GM12878 (cell line): ENCODE results near the gene TOPAZ1. TPM values are rescaled to one million over a fixed set of nuclear protein-coding genes. Genes with fewer than 3 reads are reported as not detected.

Source experiments
- ATAC-seq: fragments of 200-7000 bp; cut with Tn5 transposase; 3 replicates; pipeline ENCODE4 v1.9.1; 2020; ENCODE audit warnings: mild to moderate bottlenecking, moderate library complexity
- BruUV-seq: library from RNA; stranded (reverse); fragments of 400-500 nt; replicated peaks from 2 replicates; lab custom pipeline; 2021; lab: Mats Ljungman, UMichigan
- CTCF ChIA-PET: fragments of 300-600 bp; sonication (Branson Sonifier 250); formaldehyde crosslinking; extraction: SDS; loops from one replicate; lab custom pipeline; 2021; ENCODE audit warnings: inconsistent platforms; lab: Yijun Ruan, JAX
- POLR2A ChIA-PET: fragments of 350-600 bp; formaldehyde crosslinking; extraction: SDS; loops from one replicate; lab custom pipeline; 2021; ENCODE audit warnings: inconsistent platforms; lab: Charles Lee
- RAD21 ChIA-PET: fragments of 300-600 bp; sonication (Branson Sonifier 250); formaldehyde crosslinking; loops from one replicate; lab custom pipeline; 2023; ENCODE audit warnings: antibody characterized with exemption; ENCODE audit not compliant: unreplicated experiment; lab: Charles Lee
- SMC1A ChIA-PET: fragments of 300-600 bp; sonication (Branson Sonifier 250); formaldehyde crosslinking; loops from one replicate; lab custom pipeline; 2023; ENCODE audit not compliant: unreplicated experiment, uncharacterized antibody; lab: Charles Lee
- DNase-seq: peaks from one replicate; pipeline ENCODE4 v3.0.0-alpha.2; 2011; ENCODE audit warnings: low read depth, low spot score
- FAIRE-seq: peaks from 3 replicates; lab custom pipeline; 2011; peaks lifted over from hg19 to GRCh38; lab: Jason Lieb, UNC
- H2AFZ ChIP-seq: 2 replicates; pipeline ENCODE4 v1.6.0; 2011; ENCODE audit warnings: low read depth, low read length, control low read depth; ENCODE audit not compliant: control insufficient read depth
- H3K27ac ChIP-seq: 2 replicates; pipeline ENCODE4 v1.5.1; 2011; ENCODE audit warnings: control low read depth; ENCODE audit not compliant: control insufficient read depth, insufficient read depth
- H3K27me3 ChIP-seq, 2 experiments: replicated peaks in 1 of 2; 2 replicates each; pipeline versions ENCODE4 v1.6.0 to v1.6.1; 2011; ENCODE audit warnings: low read length in 1 of 2; ENCODE audit not compliant: control insufficient read depth in 2 of 2, insufficient read depth in 2 of 2
- H3K36me3 ChIP-seq, 2 experiments: 2 replicates each; pipeline ENCODE4 v1.5.1; 2011; ENCODE audit warnings: low read length in 1 of 2; ENCODE audit not compliant: control insufficient read depth in 2 of 2, insufficient read depth in 2 of 2
- H3K4me1 ChIP-seq: 2 replicates; pipeline ENCODE4 v1.6.1; 2011; ENCODE audit warnings: mild to moderate bottlenecking, low read length, moderate library complexity, mixed read lengths; ENCODE audit not compliant: control insufficient read depth, insufficient read depth
- H3K4me2 ChIP-seq: 2 replicates; pipeline ENCODE4 v1.6.0; 2011; ENCODE audit warnings: control low read depth; ENCODE audit not compliant: control insufficient read depth, insufficient read depth
- H3K4me3 ChIP-seq: fragments of 200-600 bp; sonication (generic); 2 replicates; pipeline ENCODE4 v1.5.1; 2016
- H3K79me2 ChIP-seq: 2 replicates; pipeline ENCODE4 v1.6.0; 2011; ENCODE audit warnings: low read length; ENCODE audit not compliant: control insufficient read depth, insufficient read depth
- H3K9ac ChIP-seq: 2 replicates; pipeline ENCODE4 v1.8.0; 2011; ENCODE audit warnings: low read length, control low read depth, mixed read lengths; ENCODE audit not compliant: control insufficient read depth, insufficient read depth
- H3K9me3 ChIP-seq: replicated peaks from 3 replicates; pipeline ENCODE4 v1.5.1; 2011; ENCODE audit warnings: mild to moderate bottlenecking, low read length; ENCODE audit not compliant: control insufficient read depth, insufficient read depth
- H4K20me1 ChIP-seq: 2 replicates; pipeline ENCODE4 v1.6.0; 2011; ENCODE audit not compliant: control insufficient read depth, insufficient read depth
- BHLHE40 ChIP-seq, 2 experiments: fragments of 450-650 bp in 1 of 2; IDR thresholded peaks; 2 replicates each; pipeline ENCODE4 v1.6.1; 2011 to 2017; ENCODE audit warnings: low read depth in 2 of 2, borderline replicate concordance in 1 of 2, improper control_type of control experiment in 1 of 2, low read length in 1 of 2, mild to moderate bottlenecking in 1 of 2
- EGR1 ChIP-seq, 2 experiments: IDR thresholded peaks; 1 replicate in 1 of 2; 2 replicates in 1 of 2; pipeline ENCODE4 v1.6.1; 2011 to 2012; ENCODE audit warnings: low read depth in 2 of 2, low read length in 2 of 2, borderline replicate concordance in 1 of 2, mild to moderate bottlenecking in 1 of 2, moderate library complexity in 1 of 2
- RAD21 ChIP-seq: IDR thresholded peaks from 2 replicates; pipeline ENCODE4 v1.6.1; 2011; ENCODE audit warnings: mild to moderate bottlenecking, low read depth, low read length, moderate library complexity; ENCODE audit not compliant: insufficient read depth
- RELA ChIP-seq: fragments of 450-650 bp; IDR thresholded peaks from 2 replicates; pipeline ENCODE4 v1.8.0; 2014; ENCODE audit warnings: borderline replicate concordance; ENCODE audit not compliant: partially characterized antibody
- RFX5 ChIP-seq: IDR thresholded peaks from 2 replicates; pipeline ENCODE4 v1.6.1; 2011; ENCODE audit warnings: low read depth, low read length, improper control_type of control experiment
- SMC3 ChIP-seq: IDR thresholded peaks from 2 replicates; pipeline ENCODE4 v1.6.1; 2011; ENCODE audit warnings: low read length, improper control_type of control experiment, borderline replicate concordance
- STAT3 ChIP-seq: IDR thresholded peaks from 2 replicates; pipeline ENCODE4 v1.6.1; 2011; ENCODE audit warnings: low read depth, low read length, improper control_type of control experiment
- WRNIP1 ChIP-seq: IDR thresholded peaks from 2 replicates; pipeline ENCODE4 v1.6.1; 2011; ENCODE audit warnings: low read depth, low read length, improper control_type of control experiment, borderline replicate concordance
- WGBS: methylation state at CpG from one replicate; pipeline ENCODE4 v1.1.6; 2016; ENCODE audit warnings: low lambda C conversion rate; ENCODE audit not compliant: insufficient replicate concordance, insufficient coverage; ENCODE audit errors: missing lambda C conversion rate; 5-methylcytosine and 5-hydroxymethylcytosine counted together
- in situ Hi-C: fragments of 300-500 bp; cut with MboI; formaldehyde crosslinking; loops from 9 replicates; pipeline ENCODE4 v1.14.3; 2018; ENCODE audit warnings: mixed read lengths
- intact Hi-C: fragments of 100-400 bp; cut with micrococcal nuclease; formaldehyde crosslinking; loops from one replicate; pipeline ENCODE4 v1.14.2; 2022; ENCODE audit not compliant: unreplicated experiment
- polyA plus RNA-seq, 11 experiments: library from polyadenylated mRNA; depleted of rRNA in 4 of 11; unstranded in 6 of 11; stranded (reverse) in 5 of 11; fragments of >200 nt; fragmentation: Nextera tagmentation in 4 of 11; fragmentation: Illumina TruSeq in 1 of 11; extraction: Ambion mirVana in 4 of 11; extraction: Trizol in 1 of 11; gene quantifications; 1 replicate in 1 of 11; 2 replicates in 10 of 11; pipeline versions ENCODE4 v1.2.1 to v1.2.3, GENCODE V29; 2011 to 2016; ENCODE audit warnings: inconsistent platforms in 2 of 11, missing spikeins in 2 of 11, low read depth in 1 of 11
- total RNA-seq, 4 experiments: library from RNA; depleted of rRNA in 3 of 4; stranded (reverse); fragments of >200 nt in 3 of 4; fragmentation: Illumina TruSeq in 1 of 4; extraction: Trizol in 1 of 4; gene quantifications; 2 replicates each; pipeline versions ENCODE4 v1.2.1 to v1.2.3, GENCODE V29; 2013 to 2021
- TF ChIP-seq, protein P1 (sequence below): IDR thresholded peaks from 2 replicates; pipeline ENCODE4 v1.6.1; 2011; ENCODE audit warnings: borderline replicate concordance, low read depth, mild to moderate bottlenecking, moderate library complexity, mixed read lengths, low read length; ENCODE audit not compliant: insufficient read depth; ENCODE audit errors: extremely low read length
- TF ChIP-seq, protein P2 (sequence below): IDR thresholded peaks from 2 replicates; pipeline ENCODE4 v1.6.1; 2012; ENCODE audit warnings: mild to moderate bottlenecking, low read depth, low read length
- TF ChIP-seq, protein P3 (sequence below): IDR thresholded peaks from 2 replicates; pipeline ENCODE4 v1.6.1; 2011; ENCODE audit warnings: low read depth, low read length, improper control_type of control experiment, borderline replicate concordance

The TOPAZ1 gene
- total and polyA plus RNA-seq, 10 of the 15 experiments (the other 5 are each of a cell fraction or from before 2014, with no cell fraction given), result 0.02 TPM; not detected in 9

DNA sequence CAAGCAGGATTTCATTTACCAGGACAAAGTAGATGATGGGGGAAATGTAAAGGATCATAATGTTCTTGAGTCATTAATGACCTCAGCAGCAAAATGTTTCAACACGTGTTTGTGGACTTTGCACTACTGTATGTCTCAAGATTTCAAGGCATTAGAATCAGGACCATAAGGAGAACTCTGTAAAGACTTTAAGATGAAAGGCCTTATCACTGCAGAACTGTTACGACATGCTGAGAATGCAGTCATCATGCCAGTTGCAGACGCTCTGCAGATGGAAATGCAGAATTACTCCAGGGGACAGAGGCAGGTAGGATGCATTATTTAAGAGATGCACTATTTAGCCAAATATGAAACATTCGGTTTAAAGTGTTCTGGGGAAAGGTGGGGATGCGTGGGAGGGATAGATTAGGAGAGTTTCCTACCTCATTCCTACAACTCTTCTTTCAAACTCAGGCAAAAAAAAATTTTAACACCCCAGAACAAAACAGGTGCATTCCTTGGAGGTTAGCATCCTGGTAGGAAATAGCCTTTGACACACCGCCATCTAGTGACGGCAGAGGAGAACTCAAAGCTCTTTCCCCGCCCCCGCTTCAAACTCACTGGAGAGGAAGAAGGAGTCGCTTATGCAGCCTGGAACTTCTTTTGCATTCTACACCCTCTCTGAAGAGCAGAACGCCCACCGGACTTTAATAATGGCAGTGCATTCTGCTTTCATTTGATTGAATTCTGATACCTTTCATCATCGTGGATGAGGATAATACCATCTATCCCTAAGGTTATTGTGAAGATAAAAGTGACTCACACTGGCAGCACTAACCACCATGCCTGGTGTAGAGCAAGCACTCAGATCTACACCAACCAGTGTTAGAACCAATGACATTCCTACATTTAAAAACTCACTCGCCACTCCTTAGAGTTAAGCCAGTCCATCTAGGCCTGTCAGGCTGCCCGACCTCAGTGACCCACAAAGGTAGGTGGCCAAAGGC lies 43.1 kb upstream of the TOPAZ1 start:
- H3K4me1 ChIP-seq, result no peaks in the 10 kb centered on the region
- intact Hi-C loops, result loop anchor here (1.0 to 5.0 kb wide), 7 partner anchors 202 to 654 kb away; partner anchors contain the start of gene ABHD5
- 8% methylated on average over 15 of the region's 15 CpGs for WGBS
- ChIA-PET SMC1A (interaction anchor here (0.5 to 2.7 kb wide), 23 partner anchors 13 to 499 kb away, joined by 3 to 16 read pairs (median 3); no protein-coding TSS in a partner anchor), CTCF (interaction anchor here (0.6 to 4.3 kb wide), 31 partner anchors 9 to 655 kb away, joined by 3 to 50 read pairs (median 4); no protein-coding TSS in a partner anchor), RAD21 (interaction anchor here (0.6 to 3.6 kb wide), 16 partner anchors 9 to 491 kb away, joined by 3 to 20 read pairs (median 4); no protein-coding TSS in a partner anchor), POLR2A (no interaction called here)
- H3K4me3 ChIP-seq, result no peak overlapping the region
- H3K9me3 ChIP-seq, result no peaks in the 10 kb centered on the region
- no peaks in the 10 kb centered on the region for H3K79me2 ChIP-seq
- no peak overlapping the region for H3K4me2 ChIP-seq
- H3K9ac ChIP-seq, result no peak overlapping the region
- no peaks in the 10 kb centered on the region for H3K36me3 ChIP-seq
- H2AFZ ChIP-seq, result no peak overlapping the region
- in situ Hi-C loops, result loop anchor here (5.0 to 10.0 kb wide), 4 partner anchors 204 to 654 kb away; no protein-coding TSS in a partner anchor
- no TSS peak for BruUV-seq
- no peak overlapping the region for H3K27ac ChIP-seq
- peak; percentile 81 for FAIRE-seq
- peak; percentile 26 for DNase-seq
- H4K20me1 ChIP-seq, result no peaks in the 10 kb centered on the region
- peak; percentile 96 for ATAC-seq
- no peaks in the 10 kb centered on the region; a peak in 2 of 4 replicates for H3K27me3 ChIP-seq
- TF ChIP-seq WRNIP1 (no peak), EGR1 (IDR thresholded peaks at IDR 0.05; ENCODE audit: borderline replicate concordance in 1 of 2, low read depth in 2 of 2, low read length in 2 of 2) (peak in 1 of 2 experiments; percentile 97; a peak in 2 of 3 replicates), RELA (no peak), RAD21 (peak; percentile 97), BHLHE40 (IDR thresholded peaks at IDR 0.05; ENCODE audit: borderline replicate concordance in 1 of 2, low read depth in 2 of 2, low read length in 1 of 2) (0 out of 4 replicates have a peak, but pooled peaks of 1 of the 2 experiments have one; percentile 17), RFX5 (no peak), STAT3 (no peak), SMC3 (peak; percentile 96)
- TF ChIP-seq, protein P1, sequence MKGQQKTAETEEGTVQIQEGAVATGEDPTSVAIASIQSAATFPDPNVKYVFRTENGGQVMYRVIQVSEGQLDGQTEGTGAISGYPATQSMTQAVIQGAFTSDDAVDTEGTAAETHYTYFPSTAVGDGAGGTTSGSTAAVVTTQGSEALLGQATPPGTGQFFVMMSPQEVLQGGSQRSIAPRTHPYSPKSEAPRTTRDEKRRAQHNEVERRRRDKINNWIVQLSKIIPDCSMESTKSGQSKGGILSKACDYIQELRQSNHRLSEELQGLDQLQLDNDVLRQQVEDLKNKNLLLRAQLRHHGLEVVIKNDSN, result no peak
- TF ChIP-seq, protein P2, sequence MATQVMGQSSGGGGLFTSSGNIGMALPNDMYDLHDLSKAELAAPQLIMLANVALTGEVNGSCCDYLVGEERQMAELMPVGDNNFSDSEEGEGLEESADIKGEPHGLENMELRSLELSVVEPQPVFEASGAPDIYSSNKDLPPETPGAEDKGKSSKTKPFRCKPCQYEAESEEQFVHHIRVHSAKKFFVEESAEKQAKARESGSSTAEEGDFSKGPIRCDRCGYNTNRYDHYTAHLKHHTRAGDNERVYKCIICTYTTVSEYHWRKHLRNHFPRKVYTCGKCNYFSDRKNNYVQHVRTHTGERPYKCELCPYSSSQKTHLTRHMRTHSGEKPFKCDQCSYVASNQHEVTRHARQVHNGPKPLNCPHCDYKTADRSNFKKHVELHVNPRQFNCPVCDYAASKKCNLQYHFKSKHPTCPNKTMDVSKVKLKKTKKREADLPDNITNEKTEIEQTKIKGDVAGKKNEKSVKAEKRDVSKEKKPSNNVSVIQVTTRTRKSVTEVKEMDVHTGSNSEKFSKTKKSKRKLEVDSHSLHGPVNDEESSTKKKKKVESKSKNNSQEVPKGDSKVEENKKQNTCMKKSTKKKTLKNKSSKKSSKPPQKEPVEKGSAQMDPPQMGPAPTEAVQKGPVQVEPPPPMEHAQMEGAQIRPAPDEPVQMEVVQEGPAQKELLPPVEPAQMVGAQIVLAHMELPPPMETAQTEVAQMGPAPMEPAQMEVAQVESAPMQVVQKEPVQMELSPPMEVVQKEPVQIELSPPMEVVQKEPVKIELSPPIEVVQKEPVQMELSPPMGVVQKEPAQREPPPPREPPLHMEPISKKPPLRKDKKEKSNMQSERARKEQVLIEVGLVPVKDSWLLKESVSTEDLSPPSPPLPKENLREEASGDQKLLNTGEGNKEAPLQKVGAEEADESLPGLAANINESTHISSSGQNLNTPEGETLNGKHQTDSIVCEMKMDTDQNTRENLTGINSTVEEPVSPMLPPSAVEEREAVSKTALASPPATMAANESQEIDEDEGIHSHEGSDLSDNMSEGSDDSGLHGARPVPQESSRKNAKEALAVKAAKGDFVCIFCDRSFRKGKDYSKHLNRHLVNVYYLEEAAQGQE, result no peak
- TF ChIP-seq, protein P3, sequence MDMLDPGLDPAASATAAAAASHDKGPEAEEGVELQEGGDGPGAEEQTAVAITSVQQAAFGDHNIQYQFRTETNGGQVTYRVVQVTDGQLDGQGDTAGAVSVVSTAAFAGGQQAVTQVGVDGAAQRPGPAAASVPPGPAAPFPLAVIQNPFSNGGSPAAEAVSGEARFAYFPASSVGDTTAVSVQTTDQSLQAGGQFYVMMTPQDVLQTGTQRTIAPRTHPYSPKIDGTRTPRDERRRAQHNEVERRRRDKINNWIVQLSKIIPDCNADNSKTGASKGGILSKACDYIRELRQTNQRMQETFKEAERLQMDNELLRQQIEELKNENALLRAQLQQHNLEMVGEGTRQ, result no peak
